ENCODE data around the gene PLPP3. TPM values are rescaled to one million over a fixed set of nuclear protein-coding genes. Genes with fewer than 3 reads are reported as not detected.

PLPP3 gene
- total and polyA plus RNA-seq, 3 donors from 2014 or later, result 41.5 to 103 (median 82.0) TPM

GRCh38 chr1:56472860-56473259 lies 106.5 kb downstream of the PLPP3 start:
- no peak for TF ChIP-seq POLR2A (IDR thresholded peaks at IDR 0.05)
- Histone ChIP-seq H3K36me3 (ENCODE audit: low read depth, missing control alignments) (no peaks in the 10 kb centered on the region), H3K4me1 (no peaks in the 10 kb centered on the region), H3K27ac (no peak overlapping the region), H3K9me3 (no peaks in the 10 kb centered on the region), H3K4me3 (no peak overlapping the region), H3K27me3 (no peaks in the 10 kb centered on the region)
- WGBS, 2 donors, result 87 to 90% methylated on average over 3 of the region's 3 CpGs
- intact Hi-C loops (cut with DNase I; ENCODE audit: low total_unique reads), result no loop called here
- no peak for DNase-seq

- no peak overlapping the region for H3K27ac ChIP-seq
- 73 to 80% methylated on average over 5 of the region's 5 CpGs for WGBS, 2 donors
- no peaks in the 10 kb centered on the region for H3K27me3 ChIP-seq
- no peak overlapping the region for H3K4me3 ChIP-seq
- intact Hi-C loops (cut with DNase I; ENCODE audit: low total_unique reads), result no loop called here
- H3K4me1 ChIP-seq, result no peaks in the 10 kb centered on the region
- no peak for TF ChIP-seq POLR2A (IDR thresholded peaks at IDR 0.05)
- TF ChIP-seq, protein P1, sequence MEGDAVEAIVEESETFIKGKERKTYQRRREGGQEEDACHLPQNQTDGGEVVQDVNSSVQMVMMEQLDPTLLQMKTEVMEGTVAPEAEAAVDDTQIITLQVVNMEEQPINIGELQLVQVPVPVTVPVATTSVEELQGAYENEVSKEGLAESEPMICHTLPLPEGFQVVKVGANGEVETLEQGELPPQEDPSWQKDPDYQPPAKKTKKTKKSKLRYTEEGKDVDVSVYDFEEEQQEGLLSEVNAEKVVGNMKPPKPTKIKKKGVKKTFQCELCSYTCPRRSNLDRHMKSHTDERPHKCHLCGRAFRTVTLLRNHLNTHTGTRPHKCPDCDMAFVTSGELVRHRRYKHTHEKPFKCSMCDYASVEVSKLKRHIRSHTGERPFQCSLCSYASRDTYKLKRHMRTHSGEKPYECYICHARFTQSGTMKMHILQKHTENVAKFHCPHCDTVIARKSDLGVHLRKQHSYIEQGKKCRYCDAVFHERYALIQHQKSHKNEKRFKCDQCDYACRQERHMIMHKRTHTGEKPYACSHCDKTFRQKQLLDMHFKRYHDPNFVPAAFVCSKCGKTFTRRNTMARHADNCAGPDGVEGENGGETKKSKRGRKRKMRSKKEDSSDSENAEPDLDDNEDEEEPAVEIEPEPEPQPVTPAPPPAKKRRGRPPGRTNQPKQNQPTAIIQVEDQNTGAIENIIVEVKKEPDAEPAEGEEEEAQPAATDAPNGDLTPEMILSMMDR (IDR thresholded peaks at IDR 0.05), result no peak
- no peaks in the 10 kb centered on the region for H3K36me3 ChIP-seq (ENCODE audit: low read depth, missing control alignments)
- no peak for DNase-seq
- no peaks in the 10 kb centered on the region for H3K9me3 ChIP-seq
Measured at GRCh38 chr1:56469640-56470371, 109.6 kb downstream of the PLPP3 start.

DNA sequence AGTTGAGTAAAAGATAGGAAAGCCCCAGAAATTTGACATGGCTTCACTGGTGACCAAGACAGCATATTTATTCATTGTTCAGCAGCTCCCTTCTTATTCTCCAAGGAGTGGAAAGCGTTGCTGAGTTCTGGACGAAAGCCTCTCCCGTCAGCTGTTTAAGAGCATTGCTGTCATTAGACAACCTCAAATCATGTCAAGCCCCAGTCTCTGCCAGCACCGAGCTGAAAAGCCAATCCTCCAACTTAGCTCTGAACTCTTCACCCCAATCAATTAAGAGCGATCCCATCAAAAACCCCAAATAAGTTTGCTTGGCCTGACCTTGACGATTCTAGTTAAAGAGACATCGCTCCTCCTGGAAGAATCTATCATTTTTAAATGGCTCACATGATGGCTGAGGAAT lies 110.8 kb downstream of the PLPP3 start:
- WGBS, 2 donors, result 53 to 77% methylated on average over 7 of the region's 7 CpGs
- H3K4me1 ChIP-seq, result no peaks in the 10 kb centered on the region
- intact Hi-C loops (cut with DNase I; ENCODE audit: low total_unique reads), result no loop called here
- H3K36me3 ChIP-seq (ENCODE audit: low read depth, missing control alignments), result no peaks in the 10 kb centered on the region
- no peak for DNase-seq
- no peak overlapping the region for H3K4me3 ChIP-seq
- H3K27ac ChIP-seq, result no peak overlapping the region
- no peak for TF ChIP-seq POLR2A (IDR thresholded peaks at IDR 0.05)
- TF ChIP-seq, protein P1 (IDR thresholded peaks at IDR 0.05), result no peak
- H3K27me3 ChIP-seq, result no peaks in the 10 kb centered on the region
- H3K9me3 ChIP-seq, result no peaks in the 10 kb centered on the region

DNA sequence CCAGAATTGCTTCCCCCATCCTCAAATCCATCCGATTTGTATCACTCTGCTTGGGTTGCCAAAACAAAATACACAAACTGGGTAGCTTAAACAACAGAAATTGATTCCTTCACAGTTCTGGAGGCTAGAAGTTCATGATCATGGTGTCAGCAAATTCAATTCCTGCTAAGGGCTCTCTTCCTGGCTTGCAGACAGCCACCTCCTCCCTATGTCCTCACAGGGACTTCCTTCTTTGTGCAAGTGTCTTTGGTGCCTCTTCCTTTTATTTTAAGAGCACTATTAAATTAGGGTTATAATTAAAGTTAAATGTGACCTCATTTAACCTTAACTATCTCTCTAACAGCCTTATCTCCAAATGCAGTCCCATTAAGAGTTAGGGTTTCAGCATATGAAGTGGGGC lies 112.8 kb downstream of the PLPP3 start:
- H3K27ac ChIP-seq, result no peak overlapping the region
- intact Hi-C loops (cut with DNase I; ENCODE audit: low total_unique reads), result no loop called here
- no peak for DNase-seq
- no peaks in the 10 kb centered on the region for H3K4me1 ChIP-seq
- TF ChIP-seq, protein P1 (IDR thresholded peaks at IDR 0.05), result no peak
- TF ChIP-seq POLR2A (IDR thresholded peaks at IDR 0.05), result no peak
- no peak overlapping the region for H3K4me3 ChIP-seq
- no peaks in the 10 kb centered on the region for H3K36me3 ChIP-seq (ENCODE audit: low read depth, missing control alignments)
- H3K9me3 ChIP-seq, result no peaks in the 10 kb centered on the region
- no peaks in the 10 kb centered on the region for H3K27me3 ChIP-seq
- 93% methylated on average over 1 of the region's 1 CpG for WGBS, 2 donors

DNA sequence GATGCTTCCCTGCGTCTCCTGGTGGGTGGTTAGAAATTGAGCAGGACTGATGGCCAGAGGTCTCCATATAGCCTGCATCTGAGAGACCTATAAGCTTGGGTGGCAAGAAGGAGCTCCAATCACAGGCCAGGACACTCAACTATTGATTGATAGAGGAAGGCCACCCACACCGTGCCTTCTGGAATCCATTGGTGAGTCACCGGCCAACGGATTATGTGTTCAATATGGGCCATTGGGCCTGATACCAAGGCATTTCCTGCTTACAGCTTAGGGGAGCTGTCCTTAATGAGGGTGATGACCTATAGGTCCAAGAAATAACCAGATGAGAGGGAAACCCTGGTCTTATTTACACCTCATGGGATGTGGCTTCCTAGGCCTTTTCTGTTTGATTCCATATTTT lies 115.1 kb downstream of the PLPP3 start:
- Histone ChIP-seq H3K27ac (no peak overlapping the region), H3K36me3 (ENCODE audit: low read depth, missing control alignments) (no peaks in the 10 kb centered on the region), H3K9me3 (no peaks in the 10 kb centered on the region), H3K27me3 (no peaks in the 10 kb centered on the region), H3K4me1 (no peaks in the 10 kb centered on the region), H3K4me3 (no peak overlapping the region)
- WGBS, 2 donors, result 96 to 97% methylated on average over 4 of the region's 4 CpGs
- TF ChIP-seq, protein P1 (IDR thresholded peaks at IDR 0.05), result no peak
- no peak for TF ChIP-seq POLR2A (IDR thresholded peaks at IDR 0.05)
- intact Hi-C loops (cut with DNase I; ENCODE audit: low total_unique reads), result no loop called here
- no peak for DNase-seq

Data from testis (tissue), 3 donors.